ENCODE results near the gene GK.
"Not testable (repeated sequence)": the region's sequence is repeated elsewhere in the genome, so short reads cannot be mapped to it uniquely, and the experiment has no call there.

GRCh38 chrX:30773764-30774163 lies 120.5 kb downstream of the GK start:
- not testable (repeated sequence) for TF ChIP-seq CTCF (IDR thresholded peaks at IDR 0.05; ENCODE audit: low read length); EZH2 (optimal IDR thresholded peaks at IDR 0.05; ENCODE audit: low read depth, low read length)
